GM21737 (cell line): Measurements from ENCODE around the gene CFDP1.

Experiments
- ATAC-seq: cut with Tn5 transposase; IDR thresholded peaks from one replicate; pipeline ENCODE4 v1.9.1; 2021; ENCODE audit warnings: mild to moderate bottlenecking, moderate library complexity; ENCODE audit not compliant: unreplicated experiment

Gene CFDP1

DNA sequence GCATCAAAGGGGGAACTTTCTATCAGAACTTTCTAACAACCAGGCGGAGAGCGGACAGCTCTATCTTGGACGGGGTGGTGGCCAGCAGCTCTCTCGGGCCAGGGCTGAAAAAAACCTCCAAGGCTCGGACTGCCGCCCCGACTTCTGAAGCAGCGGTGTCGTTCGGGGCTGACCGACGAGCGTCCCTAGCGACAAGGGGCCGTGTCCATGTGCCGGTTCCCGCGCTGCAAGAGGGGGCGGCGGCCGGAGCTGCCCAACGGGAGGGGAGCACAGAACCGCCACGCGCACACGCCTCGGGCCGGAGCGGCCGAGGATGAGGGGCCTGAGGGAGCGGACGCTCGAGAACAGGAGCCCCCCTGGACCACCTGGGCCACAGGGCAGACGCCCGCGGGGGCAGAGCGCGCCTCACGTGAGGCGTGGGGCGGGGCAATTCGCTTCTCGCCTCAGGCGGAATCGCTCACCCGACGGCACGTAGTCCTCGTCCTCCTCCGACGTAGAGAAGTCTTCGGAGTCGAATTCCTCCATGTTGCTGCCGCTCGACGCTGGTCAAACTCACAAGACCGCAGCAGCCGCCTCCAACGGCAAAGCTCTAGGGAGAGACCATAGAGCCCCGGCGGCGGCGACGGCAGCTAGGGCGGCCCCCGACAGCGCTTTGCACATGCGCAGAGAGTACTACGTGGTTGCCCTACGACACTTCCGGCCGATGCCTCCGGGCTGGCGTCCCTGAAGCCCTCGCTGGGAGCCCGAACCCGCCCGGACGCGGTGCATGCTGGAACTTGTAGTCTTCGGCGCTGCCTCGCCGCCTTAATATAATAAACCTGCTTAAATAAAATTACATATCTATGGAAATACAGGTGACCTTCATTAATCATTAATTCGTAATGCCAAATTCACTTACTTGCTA, at the start of gene CFDP1:
CFDP1 (minus strand) TSS at position 676 of the 904 bp plus-strand sequence; CDS start at position 525, 151 bp downstream.
- peak; percentile 90 for ATAC-seq

DNA sequence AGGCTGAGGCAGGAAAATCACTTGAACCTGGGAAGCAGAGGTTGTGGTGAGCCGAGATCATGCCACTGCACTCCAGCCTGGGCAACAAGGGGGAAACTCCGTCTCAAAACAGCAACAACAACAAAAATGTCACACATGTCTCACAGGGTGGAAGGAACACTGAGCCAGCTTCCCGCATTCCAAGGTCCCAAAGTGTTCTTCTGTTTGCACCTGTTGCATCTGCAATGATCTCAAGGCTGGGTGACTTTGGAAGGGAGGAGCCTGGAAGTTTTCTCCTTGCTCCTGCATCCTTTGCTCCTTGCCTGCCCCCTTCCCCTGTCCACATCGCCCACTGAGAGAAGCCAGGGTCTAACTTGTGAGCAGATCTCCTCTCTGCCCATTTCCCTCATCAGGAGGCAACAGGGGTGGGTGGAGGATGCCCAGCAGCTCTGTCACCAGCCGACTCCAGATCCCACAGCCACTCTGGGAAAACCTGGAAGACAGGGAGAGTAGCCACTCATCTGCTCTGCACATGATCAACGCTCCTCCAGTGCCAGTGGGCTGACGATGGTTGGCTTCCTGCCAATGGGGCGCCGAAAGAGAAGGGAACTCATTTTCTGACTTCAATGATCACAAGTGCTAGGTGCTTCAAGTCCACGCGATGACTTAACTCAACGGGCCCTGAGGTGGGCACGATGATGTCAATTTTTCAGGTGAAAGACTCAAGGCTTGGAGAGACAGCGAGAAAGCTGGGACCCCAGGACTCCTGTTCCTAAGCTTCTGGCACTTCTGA, 49.3 kb upstream of the CFDP1 start:
- ATAC-seq, result no peak

DNA sequence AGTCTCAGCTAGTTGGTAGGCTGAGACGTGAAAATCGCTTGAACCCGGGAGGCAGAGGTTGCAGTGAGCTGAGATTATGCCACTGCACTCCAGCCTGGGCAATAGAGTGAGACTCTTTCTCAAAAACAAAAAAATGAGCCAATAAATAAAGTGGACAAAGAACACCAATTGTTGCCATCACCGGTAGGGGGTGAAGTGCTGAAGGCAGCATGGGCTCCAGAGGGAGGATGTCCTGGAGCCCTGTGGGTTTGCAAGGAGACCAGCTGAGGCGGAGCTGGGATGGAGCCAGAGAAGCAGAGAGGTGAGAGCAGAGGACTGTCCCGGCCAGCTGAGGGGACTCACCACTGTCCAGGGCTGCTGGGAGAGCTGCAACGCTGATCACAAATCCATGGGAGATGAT, 48.2 kb upstream of the CFDP1 start:
- ATAC-seq, result no peak

DNA sequence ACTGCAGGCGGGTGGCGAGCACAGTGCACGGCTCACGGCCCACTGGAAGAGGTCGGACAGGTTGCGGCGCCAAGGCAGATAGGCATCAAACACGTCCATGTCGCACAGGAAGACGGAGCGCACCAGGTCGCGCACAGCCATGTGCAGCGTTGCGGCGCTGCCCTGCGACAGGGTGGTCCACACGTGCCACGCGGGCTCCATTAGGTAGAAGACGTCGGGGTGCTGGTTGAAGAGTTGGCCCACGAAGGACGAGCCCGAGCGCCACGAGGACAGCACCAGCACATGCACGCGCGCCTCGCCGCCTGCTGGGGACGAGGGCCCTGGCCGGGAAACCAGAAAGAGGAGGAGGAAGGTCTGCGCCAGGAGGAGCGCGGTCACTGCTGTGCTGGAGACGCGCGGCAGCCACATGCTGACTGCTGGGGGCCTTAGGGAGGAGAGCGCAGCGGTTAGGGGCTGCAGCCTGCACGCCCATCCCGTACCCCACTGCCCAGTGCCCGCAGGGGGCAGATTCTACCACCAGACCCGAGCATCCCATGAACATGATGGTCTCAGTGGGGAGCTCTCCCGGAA, 46.2 kb upstream of the CFDP1 start:
- no peak for ATAC-seq

DNA sequence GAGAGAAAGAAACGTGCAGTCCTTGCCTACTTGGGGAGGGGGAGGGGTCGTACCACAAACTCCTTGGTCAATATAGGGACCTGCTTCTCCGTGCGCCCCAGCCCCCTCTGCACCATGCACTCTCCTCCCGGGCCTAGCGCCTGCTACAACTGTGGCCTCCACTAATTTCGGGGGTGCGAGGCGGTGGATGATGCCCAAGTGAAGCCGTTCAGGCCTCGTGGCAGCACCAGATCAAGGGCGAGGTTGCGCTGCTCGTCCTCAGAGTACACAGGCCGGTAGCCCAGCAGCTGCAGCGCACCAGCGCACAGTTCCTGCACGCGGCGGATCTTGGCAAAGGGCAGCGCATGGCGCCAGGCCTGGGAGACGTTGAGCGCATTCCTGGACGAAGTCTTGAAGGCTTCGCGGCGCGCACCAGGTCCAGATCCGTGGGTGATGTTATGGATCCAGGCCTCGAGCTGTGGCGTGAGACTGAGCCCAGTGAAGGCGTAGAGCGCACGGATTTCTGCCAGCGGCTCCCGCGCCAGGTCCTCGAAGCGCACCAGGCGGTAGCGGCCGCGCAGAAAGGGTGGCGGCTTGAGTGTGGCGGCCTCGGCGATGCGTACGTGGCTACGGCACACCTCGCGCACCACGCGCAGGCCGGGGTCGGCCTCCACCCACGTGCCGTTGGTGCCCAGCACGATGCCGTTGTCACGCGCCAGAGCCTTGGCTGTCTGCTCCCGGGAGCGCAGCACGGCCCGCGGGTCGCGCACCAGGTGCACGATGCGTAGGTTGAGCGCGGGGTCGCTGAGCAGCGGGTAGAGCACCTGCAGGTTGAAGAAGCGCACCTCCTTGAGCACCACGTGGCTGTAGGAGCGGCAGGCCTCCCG, 45.4 kb upstream of the CFDP1 start:
- ATAC-seq, result no peak

DNA sequence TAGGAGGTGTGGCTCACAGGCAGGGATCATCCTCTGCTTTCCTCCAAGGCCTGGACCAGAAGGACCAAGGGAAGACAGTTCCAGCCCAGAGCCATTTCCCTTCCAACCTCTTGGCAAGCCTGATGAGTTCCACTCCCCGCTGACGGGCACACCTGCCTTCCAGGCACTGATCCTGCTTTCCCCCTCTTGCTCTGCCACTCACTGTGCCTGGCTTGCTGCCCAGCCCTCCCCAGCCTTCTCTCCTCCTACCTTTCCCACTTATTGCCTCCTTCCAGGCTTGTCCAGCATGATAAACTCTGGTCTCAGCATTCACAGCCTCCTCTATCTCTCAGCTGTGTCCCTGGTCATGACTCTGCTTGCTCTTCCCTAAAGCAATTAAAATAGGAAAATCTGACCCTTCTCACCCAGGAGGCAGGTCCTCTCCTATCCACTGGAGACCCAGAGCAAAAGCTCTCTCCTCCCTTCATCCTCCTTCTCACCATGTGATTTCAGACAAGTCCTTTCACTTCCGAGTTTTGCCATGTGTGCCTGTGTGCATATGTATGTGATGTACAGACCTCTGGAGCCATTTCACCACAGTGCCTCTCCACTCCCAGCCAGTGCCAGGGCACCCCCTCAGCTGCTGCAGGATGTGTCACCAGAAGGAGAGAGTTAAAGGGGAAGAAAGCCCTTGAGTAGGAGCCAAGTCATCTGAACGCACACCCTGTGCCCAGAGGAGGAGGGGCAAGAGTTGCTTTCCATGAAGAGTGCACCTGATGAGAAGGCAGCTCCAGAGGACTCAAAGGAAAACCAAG, 44.6 kb upstream of the CFDP1 start:
- ATAC-seq, result no peak

DNA sequence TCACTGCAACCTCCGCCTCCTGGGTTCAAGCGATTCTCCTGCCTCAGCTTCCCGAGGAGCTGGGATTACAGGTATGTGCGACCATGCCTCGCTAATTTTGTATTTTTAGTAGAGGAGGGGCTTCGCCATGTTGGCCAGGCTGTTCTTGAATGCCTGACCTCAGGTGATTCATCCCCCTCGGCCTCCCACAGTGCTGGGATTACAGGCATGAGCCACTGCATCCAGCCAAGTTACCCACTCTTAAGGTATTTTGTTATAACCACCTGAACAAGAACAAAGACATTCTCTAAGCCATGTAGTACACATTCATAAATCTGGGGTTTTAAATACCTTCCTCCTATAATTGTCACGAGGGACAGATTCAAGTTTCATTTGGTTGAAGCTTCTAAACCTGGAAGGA, 43.5 kb upstream of the CFDP1 start:
- ATAC-seq, result no peak

DNA sequence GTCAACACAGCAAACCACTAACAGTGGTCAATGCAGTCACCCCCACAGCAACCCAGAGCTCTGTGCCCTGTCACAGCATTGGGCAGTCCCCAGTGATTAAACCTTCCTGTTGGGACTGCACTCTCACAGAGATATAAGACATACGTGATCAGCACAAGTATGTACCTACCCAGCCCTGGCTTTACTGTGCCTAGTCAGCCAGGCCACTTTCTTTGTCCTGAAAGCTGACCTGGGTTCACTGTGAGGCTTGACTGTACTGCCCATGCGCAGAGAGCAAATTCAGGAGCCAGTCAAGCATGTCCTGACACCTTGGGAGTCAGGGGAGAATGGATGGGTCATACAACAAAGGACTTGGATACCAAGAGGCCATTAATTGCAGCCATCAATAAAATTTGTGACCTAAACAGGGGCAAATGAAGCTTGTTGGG, 42.1 kb upstream of the CFDP1 start:
- no peak for ATAC-seq

DNA sequence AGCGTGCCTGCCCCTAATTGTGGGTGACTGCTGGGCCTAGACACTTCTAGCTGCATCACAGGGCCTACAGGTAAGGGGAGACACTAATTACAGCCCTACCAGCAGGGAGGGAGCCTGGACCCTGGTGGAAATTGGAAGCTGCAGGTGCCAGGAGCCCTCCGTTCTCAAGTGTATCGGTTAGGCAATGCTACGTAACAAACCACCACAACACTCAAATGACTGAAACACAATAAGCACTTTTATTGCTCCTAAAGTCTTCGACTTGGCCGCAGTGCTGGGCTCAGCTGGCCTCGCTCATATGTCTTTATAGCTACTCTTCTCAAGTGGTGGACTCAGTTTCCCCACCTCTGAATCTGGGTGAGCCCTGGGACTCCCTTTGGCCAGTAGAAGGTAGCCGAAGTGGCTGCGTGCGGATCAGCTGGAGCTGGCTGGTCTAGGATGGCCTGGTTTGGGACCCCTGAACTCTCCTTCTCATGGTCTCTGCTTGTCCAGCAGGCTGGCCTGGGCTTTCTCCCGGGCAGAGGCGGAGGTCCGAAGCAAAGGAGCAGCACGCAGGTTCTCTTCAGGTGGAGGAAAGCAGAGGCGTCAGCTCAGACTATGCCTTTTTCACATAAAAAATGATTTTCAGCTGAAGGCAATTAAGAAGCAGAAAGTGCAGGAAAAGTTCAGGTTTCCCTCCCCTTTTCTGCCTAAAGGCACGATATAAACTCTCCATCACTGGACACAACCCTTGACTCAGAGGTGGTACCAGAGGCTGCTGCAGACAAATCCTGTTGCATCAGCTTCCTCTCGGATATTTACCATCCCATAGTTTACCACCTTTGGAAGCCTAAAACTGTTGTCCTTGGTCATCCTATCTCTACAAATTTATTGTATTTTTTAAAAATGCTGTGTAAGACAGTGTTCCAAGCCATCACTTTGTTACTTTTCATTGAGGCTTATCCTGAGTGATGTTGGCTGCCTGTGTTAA, 39.9 kb upstream of the CFDP1 start:
- no peak for ATAC-seq

DNA sequence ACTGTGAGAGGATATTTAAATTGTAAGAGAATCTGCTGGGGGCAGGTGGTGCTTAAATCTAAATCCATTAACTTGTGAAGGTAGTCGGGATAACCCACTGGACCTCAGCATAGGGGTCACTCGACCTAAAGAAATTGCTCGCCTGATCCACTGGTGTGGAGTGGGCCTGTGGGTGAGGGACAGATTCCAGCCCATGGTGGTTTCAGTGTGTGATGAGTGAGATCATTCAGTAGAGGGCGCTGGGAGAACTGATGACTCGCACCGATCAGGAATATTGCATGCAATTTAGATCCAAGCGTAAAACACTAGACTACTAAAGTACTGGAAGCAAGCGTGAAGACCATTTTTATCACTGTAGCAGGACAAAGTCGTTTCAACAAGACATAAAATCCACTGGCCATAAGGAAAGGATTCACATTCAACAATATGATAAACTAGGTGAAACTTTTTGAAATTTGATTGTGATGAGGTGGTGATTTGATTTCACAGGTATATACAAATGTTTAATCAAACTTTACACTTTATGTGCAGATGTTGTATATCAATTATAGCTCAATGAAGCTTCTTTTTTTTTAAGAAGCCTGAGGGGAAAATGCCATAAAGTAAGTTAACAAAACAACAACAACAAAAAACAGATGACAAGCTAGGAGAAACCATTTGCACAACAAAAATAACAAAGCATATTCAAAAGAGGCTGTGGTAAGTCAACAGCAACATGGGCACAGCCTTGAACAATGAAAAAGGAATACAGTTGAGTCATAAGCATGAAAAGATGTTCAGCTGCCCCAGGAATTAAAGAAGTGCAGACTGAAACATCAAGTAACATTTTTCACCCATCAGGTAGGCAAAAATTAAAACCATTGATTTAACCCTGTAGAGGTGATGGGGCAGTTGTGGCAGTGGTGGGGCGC, 38.7 kb upstream of the CFDP1 start:
- ATAC-seq, result no peak

DNA sequence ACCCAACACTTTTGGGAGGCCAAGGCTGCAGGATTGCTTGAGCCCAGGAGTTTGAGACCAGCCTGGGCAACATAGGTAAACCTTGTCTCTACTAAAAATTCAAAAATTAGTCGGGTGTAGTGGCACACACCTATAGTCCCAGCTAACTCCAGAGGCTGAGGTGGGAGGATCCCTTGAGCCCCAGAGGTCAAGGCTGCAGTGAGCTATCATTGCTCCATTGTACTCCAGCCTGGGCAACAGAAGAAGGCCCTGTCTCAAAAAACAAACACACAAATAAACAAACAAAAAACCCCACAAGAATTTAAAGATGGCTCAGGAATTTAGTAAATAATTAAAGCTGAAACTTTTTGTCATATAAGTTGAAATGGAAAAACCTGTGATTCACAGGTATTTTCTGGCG, 33.5 kb upstream of the CFDP1 start:
- no peak for ATAC-seq

DNA sequence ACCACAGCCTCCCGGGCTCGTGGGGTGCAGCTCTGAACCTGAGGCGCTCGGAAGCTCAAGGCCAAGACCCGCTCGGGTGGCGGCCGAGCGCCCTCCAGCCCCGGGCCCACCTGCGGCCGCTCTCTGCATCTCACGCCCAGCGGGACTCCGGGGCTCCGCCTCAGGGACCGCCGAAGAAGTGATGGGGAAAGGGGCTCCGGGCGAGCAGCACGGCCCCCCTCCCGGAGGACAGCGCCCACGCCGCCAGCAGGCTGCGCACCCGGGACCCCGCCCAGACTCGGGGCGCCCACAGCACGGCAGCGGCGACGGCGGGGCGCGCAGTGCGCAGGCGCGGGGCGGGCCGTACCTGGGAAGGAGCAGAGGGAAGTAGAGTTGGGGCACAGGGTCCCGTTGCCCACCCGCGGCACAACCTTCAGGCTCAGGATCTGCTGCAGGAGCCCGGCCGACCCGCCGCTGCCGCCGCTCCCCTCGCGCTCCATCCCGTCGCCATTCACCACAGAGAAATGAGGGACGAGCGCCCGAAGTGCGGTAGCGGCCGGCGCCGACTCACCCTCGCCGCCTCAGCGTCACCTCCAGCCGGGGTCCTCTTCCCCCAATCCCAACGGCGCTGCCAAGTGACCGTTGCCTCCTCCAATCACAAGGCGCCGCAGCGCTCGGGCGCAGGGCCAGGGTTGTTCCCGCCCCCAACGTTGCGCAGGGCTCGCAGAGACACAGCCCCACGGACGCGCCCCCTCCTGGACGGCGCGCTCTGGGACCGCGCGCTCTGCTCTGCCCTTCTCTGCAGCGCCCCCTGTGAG, 31.0 kb upstream of the CFDP1 start, which contains the start of gene TMEM170A:
TMEM170A (minus strand) TSS at position 568 of the 797 bp plus-strand sequence; CDS start at position 479, 89 bp downstream.
- ATAC-seq, result peak; percentile 91

DNA sequence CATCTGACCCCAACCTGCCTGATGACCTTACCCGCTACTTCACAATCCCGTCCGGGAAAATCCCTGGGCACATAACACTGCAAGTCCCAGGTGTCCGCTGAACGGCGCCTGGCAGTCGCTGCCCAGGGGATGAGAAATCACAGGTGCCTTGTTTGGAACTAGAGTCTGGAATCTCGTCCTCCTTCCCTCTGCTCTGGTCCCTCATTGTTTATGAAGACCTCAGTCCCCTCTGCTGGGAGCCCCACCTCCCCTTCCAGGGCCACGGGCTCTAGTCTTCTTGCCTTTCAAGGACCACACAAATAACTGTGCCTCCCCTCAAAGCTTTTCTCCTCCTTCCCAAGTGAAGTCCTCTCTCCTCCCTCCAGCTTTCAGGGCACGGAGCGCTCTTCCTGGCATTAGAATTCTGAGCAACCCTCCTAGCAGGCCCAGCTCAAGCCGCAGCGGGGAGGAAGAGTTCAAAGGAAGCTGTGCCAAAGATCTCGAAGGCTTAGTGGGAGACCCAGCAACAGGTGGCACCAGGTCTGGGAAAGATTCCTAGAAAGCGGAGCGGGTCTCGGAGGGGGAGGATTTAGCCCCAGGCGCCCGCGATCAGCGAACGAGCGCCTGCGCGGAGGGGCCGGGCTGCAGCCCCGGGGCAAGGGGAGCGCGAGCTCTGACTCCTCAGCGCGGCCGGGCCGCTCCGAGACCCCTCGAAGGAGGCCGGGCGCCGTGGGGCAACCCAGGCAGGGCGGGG, 30.3 kb upstream of the CFDP1 start:
- ATAC-seq, result peak; percentile 16

DNA sequence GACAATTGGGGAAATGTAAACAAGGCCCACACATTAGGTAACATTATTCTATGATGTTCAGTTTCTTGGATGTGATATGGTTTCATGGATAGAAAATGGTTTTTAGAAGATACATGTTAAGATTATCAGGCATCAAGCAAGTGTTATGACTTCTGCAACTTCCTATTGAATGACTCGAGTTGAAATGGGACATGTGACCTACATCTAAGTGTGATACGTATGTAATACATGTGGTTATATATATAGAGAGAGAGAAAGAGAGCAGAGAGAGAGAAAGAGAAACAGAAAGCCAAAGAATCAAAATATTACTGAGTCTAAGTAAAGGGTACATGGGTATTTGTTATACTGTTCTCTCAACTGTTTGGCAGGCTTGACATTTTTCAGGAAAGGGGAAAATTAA, 29.5 kb upstream of the CFDP1 start:
- no peak for ATAC-seq

DNA sequence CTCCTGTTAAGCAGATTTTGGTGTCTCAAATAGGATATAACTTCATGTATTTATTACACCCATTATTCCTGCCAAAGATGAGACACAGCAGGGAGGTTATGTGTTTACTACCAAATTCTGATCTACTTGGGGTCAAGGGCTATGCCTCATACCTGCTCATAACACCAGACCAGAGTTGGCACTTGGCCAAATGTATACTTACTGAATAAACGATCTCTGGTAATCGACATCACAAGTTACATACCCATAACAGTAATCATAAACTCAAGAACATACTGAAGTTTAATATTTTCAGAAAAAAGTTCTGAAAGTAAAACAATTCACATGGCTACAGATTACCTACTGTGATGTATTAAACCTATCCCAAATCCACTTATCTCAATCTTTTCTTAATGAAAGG, 28.3 kb upstream of the CFDP1 start:
- no peak for ATAC-seq

DNA sequence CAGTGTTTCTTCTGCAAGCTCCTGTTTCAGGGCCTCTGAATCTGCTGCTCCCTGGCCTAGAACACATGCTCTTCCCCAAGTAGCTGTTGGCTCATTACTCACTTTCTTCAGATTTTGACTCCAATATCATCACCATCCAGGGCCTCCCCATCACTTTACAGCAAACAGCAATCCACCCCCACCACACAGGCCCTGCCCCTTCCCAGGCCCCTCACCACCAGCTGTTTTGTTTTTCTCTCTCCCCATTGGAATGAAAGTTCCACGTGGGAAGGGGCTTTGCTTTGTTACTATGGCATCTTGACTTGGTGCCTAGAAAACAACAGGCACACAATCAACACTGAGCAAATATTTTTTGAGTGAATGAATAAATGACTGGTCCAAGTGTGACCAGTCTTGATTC, 27.1 kb upstream of the CFDP1 start:
- ATAC-seq, result no peak
